HG02588 (cell line): Measurements from ENCODE around the gene SLC2A4RG.

Experiments
- ATAC-seq: cut with Tn5 transposase; IDR thresholded peaks from one replicate; pipeline ENCODE4 v1.9.1; 2021; ENCODE audit warnings: mild to moderate bottlenecking, moderate library complexity; ENCODE audit not compliant: unreplicated experiment

The SLC2A4RG gene

DNA sequence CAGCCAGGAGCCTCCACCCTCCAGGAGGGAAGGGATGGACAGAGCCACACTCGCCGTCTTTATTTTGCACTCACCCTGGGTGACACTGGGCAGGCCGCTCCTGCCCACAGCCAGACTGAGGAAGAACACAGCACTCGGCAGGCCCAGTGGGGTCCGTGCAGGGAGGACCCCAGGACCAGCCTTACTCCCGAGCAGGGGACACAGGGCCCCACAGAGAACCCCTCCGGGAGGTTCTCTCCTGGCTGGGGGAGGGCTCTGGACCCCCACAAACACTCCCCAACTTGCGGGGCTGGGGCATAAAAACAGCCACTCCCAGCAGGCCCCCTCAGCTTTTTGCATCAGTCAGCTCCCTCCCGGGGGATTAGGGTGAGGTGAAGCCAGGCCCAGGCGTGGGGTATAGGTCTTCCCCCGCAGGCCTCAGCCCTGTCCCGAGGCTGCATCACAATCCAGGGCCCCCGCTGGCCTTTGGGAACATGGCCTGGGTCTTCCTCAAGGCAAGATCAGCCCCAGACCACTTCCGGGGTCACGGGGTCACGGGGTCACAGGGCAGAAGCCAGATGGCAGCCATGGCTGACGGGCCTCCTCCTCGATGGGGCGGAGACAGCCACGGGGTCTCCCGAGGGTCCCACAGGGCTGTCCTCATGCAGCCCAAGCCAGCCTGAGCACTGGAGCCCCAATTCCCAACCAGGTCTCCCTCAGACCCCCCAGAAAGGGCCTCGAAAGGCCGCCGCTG is 39.9 kb upstream of the SLC2A4RG start:
- ATAC-seq, result no peak

DNA sequence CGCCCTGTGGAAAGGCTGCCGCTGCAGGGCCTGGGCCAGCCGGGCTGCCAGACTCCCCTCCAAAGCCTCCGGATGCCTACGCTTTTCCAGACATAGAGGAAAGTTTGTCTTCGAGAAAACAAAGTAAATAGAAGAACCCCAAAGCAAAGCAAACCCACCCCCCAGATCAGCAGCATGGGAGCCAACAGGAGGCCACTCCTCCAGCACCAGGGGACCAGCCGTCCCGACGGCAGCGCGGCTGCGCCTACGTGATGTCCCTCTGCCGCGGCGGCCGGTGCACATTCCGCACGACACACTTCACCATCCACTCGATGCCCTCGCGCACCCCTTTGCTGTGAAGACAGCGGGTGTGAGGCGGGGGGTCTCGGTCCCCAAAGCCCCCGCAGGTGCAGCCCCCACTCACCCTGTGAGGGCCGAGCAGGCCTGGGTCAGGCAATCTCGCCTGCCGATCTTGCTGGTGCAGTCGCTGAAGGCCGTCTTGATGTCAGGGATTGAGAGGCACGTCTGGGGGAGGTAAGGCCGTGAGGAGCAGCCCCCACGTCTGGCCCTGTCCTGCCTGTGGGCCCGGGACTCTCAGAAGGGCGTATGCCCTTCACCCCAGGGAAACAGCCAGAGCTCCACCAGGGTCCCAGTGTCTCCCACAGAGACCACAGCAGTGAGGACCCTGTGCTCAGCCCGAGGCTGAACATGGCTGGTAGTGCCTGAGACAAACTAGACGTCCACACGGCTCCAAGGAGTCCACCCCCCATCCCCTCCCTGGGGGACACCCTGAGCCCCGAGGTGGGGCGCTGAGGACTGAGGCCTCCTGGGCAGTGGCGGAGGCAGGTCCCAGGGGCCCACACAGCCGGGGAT is 39.2 kb upstream of the SLC2A4RG start:
- no peak for ATAC-seq

DNA sequence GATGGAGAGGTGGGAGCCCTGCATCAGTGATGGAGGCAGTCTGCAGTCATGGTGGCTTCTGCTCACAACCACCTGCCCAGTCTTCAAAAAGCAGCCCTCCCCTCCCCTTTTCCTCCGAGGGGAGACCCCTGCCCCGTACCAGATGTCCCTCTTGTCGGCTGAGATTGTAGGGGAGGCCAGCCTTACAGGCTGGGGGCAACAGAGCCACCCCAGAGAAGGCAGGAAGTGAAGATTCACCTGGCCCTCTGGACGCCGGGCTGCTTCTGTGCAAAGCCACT is 38.6 kb upstream of the SLC2A4RG start:
- ATAC-seq, result no peak

DNA sequence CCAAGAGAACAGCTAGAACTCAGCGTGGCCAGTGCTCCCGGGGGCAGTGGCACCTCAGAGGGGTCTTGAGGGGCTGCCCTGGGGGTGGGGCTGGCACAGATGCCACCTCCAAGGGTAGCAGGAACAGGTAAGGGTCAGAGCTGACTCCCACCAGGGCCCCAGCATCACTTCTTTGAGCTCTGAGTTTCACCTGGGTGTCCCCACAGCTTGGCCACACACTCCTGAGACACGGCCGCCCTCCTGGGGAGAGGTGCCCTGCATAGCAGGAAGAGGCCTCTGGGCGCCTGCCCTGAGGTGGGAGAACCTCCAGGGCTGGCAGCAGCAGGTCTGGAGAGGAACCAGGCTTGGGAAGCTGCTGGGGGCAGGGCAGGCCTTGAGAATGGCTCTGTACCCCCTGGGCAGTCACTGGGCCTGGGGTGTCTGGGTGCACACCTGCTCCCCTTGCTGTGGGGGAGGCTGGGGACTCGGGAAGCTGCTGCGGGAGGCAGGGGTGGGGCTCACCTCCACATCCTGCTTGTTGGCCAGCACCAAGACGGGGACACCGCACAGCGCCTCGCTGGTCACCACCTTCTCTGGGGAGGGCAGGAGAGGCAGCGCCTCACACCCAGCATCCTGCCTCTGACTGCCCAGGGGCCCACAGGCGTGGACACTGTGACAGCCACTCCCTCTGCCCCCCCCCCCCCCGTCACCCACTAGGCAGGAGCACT is 38.1 kb upstream of the SLC2A4RG start:
- ATAC-seq, result no peak

DNA sequence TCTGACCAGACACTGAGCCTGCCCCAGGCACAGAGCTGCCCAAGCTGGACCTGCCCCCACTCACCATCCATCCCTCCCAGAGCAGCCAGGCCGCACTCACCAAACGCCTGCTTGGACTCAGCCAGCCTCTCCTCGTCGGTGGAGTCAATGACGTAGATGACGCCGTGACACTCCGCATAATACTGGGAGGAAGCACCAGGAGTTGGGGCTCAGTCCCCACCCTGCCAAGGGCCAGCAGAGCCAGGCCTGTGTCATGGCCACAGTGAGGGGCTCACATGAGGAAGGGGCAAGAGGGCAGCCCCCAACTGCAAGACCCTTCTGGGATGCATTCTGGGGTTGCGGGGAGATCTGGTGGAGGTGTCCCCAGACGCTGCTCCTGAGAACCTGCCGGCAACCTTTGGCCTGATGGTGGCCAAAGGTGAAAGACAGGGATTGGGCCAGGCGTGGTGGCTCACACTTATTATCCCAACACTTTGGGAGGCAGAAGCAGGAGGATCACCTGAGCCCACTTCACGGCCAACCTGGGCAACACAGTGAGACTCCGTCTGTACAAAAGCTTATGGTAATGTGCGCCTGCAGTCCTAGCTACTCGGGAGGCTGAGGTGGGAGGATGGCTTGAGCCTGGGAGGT is 37.4 kb upstream of the SLC2A4RG start:
- no peak for ATAC-seq

DNA sequence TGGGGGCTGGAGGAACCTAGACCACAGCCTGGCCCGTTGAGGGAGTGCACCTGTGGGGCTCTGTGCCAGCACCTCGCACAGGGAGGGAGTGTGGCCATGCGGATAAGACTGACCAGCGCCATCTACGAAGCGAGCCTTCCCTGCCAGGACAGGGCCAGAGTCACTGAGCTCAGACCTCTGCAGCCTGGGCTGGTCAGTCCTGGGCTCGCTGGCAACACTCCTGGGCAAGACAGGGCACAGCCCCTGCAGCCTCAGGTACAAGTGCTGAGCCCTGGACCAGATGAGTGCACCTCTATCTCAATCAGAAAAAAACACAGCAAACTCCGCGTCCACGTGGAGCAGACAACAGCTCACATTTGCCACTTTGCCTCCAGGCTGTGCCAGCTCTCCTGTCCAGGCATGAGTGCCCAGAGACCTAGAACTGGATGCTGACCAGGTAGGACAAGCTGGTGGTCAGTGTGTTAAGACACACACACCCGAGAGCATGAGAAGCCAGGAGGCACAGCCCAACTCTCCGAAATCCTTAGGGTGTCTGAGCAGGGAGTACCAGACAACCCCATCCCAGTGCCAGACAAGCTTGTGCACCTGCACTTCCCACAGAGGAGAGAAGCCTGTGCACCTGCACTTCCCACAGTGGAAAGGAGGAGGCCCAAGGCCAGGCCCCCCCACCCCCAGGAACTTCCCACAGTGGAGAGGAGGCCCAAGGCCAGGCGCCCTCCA is 36.7 kb upstream of the SLC2A4RG start:
- no peak for ATAC-seq

DNA sequence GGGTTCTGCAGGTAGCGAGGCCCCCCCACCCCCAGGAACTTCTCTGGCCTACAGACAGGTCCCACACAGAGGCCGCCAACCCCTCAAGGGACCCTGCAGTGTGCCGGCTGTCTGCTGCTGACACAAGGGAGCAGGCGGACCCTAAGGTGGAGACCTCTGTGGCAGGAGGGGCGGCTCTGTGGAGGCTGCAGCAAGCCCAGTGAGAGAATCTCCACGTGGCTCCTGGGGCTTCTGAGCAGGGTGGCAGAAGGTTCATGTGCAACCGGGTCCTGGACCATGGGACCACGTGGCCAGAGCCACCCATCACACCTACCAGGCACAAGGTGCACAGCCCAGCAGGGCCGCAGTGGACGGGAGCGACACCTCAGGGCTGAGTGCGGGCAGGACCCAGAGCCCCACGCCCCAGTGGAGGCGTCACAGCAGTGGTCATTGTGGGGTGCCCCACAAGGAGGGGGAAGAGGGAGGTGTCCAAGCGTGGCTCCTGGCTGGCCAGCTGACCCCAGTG is 36.1 kb upstream of the SLC2A4RG start:
- ATAC-seq, result no peak

DNA sequence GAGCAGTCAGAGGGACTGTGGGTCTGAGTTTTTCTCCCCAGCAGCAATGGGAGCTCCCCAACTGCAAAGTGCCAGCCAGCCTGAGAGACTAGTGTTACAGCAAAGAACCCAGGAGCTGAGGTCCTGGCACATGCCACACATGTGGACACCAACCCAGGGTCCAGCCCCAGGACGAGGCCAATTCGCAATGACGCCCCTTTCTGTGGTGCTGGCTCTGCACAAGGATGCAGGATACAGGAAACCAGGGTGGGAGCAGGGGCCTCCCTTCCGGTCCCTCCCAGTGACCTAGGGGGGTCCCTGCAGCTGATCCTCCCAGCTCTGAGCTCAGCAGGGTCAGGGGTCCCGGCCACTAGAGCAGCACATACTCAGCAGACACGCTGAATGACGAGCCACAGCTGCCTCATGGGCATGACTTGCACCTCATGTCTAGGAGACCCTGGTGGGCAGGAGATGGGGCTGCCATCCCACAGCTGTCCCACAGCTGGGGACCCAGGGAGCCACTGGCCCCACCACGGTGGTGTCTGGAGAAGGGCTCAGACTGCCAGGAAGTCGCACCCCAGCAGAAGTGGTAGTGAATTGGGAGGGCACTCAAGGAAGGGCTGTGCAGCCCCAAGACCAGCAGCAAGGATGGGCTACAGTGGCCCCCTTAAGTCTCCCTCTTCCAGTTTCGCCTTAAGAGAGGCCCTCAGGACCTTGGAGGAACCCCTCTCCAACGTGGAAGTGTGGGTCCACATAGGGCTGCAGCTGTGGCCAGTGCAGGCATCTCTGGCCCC is 35.4 kb upstream of the SLC2A4RG start:
- ATAC-seq, result no peak

DNA sequence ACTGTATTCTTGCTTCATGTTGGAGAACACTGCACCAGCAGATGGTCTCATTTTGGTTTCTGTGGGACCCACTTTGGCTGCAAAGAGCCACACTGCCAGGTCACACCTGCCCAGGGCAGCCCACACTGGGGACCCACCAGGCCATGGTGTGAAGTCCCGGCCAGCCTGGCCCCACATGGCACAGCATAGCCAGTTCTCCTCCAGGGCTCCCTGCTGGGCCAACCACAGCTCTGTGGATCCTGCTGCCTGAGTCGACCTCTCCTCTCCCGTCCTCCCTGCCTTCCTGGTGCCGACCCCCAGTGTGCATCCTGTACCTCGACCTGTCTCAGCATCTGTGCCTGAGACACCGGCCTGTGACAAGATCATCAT is 34.8 kb upstream of the SLC2A4RG start:
- ATAC-seq, result no peak

DNA sequence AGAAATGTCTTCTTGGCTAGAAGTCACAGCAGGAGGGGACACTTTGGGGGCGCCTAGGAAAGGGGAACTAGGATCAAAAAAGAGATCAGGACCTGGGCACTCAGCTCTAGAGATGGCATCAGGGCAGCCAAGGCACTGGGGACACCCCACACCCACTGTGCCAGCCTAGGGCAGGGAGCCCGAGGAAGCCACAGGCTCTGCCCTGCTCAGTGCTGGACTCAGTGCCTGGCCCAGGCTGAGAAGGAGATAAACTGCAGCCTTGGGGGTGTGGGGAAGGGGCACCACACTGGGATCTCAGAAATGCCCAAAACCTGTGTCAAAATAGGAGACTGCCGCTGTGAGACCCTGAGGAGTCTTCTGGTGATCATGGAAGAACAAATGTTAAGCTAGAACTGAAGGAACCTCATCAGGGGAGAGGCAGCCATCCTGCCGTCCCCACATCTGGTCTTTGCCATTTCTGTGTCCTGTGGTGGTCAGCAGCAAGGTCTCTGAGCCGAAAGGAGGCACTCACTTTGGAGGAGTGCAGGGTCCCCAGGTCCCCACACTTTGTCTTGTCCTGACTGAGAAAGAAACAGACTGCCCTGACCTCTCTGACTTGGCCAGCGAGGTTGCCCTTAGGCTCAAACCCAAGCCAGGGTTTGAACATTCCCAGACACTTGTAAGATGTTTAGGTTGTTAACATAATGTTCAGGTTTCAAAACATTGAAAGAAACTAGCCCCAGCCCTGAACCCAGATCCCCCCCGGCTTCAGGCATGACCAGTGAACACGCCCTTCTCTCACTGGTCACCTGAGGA is 34.1 kb upstream of the SLC2A4RG start:
- ATAC-seq, result no peak

DNA sequence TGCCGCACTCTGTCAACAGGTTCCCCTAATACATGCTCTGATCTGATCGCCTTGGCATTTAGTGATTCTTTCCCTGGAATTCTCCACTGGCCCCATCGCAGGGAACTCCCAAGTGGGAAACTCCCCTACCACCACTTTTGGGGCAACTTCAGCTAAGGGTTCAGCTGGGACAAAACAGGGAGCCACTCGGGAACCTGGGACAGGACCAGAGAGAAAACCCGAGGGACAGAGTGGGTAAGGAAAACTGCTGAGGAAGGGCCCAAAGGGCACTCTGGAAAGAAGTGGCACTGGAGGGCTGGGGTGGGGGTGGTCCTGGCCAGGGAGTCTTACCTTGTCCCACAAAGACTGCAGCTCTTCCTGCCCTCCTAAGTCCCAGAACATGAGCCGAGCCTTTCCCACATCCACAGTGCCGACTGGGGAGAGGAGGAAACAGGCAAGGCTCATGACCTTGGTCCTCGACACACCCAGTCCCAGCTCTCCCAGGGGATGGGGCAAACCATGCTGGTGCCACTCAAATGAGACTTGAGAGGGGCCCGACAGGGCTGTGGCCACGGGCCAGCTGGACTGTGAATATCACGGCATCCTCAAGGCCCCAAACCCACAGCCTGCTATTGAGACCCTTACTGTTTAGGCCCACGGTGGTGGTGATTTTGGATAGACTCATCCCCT is 33.4 kb upstream of the SLC2A4RG start:
- no peak for ATAC-seq

DNA sequence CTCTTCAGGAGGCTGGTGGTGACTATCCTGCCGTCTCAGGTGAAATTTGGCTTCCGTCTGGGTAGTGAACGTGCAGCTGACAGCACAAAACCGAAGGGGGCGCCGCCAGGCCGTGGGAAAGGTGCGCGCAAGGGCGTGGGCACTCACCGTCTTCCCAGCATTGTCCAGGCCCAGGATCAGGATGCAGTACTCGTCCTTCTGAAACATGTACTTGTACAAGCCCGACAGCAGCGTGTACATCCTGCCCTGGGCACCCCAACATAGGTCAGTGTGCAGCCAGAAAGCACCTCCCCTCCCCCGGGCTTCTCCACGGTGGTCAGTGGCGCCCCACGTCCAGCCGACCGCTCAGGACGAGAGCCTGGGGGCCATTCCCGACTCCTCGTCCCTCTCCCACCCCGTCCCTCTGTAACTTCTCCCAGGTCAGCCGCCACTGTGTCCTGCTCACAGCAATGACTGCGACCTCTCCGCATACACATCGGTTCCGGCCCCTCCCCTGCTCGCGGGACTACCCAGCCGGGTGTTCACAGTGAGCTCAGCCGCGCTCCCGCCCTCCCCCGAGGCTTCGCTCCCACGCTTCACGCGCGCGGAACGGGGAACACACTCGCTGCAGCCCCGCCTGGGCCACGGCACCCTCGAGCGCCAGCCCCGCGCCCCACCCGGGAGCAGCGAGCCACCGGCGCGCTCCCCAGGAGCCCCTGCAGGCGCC is 32.6 kb upstream of the SLC2A4RG start:
- peak; percentile 16 for ATAC-seq

DNA sequence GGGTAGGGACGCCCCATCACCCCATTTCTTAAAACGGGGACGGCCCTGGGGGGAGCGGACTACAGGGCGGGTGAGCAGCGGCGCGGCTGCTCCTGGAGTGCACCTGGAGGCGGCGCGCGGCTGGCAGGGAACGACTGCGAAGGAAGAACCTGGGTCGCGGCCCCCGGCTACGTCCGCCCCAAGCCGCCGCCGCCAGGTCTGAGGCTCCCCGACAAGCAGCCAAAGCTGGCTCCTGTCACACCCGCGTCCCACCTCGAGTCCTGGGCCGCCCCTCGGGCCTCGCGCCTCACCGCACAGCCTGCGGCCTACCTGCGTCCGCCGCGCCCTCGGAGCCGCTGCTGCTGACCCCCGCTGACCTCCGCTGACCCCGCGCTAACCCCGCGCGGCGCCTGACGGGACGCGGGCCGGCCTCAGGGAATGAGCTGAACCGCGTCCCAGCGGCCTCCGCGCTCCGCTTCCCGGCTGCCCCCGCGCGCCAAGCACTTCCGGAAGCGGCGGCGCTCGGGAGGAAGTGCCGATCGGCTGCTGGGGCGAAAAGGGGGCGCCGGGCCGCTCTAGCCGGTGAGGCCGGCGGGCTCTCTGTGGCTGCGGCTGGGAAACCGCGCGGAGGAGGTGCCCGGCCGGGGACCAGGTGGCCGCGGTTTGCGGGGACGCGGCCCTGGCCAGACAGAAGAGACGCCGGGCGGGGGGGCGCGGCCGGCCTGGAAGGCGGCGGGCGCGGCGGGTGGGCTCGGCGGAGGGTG is 31.8 kb upstream of the SLC2A4RG start, which contains the start of the genes ARFRP1 and ZGPAT:
Gene ARFRP1 (minus strand): TSS at position 419 of the 743 bp plus-strand sequence. CDS start 885 bp downstream, outside the sequence.
Gene ZGPAT (plus strand): TSS at position 482 of the 743 bp plus-strand sequence. CDS start 542 bp downstream, outside the sequence.
- peak; percentile 67 for ATAC-seq

DNA sequence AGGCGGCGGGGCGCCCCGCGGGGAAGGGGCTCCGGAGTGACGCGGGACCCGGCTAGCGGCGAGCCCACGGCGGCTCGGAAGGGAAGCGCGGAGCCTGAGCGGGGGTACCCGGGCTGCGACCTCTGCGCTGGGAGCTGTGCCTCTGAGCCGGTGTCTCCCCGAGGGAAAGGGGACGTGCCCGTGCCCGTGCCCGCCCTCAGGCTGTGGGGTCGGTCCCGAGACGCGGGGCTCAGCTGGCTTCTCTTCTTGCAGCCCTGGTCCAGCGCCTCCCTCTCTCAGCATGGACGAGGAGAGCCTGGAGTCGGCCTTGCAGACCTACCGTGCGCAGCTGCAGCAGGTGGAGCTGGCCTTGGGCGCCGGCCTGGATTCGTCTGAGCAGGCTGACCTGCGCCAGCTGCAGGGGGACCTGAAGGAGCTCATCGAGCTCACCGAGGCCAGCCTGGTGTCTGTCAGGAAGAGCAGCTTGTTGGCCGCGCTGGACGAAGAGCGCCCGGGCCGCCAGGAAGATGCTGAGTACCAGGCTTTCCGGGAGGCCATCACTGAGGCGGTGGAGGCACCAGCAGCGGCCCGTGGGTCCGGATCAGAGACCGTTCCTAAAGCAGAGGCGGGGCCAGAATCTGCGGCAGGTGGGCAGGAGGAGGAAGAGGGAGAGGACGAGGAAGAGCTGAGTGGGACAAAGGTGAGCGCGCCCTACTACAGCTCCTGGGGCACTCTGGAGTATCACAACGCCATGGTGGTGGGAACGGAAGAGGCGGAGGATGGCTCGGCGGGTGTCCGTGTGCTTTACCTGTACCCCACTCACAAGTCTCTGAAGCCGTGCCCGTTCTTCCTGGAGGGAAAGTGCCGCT is 31.1 kb upstream of the SLC2A4RG start:
- peak; percentile 21 for ATAC-seq

DNA sequence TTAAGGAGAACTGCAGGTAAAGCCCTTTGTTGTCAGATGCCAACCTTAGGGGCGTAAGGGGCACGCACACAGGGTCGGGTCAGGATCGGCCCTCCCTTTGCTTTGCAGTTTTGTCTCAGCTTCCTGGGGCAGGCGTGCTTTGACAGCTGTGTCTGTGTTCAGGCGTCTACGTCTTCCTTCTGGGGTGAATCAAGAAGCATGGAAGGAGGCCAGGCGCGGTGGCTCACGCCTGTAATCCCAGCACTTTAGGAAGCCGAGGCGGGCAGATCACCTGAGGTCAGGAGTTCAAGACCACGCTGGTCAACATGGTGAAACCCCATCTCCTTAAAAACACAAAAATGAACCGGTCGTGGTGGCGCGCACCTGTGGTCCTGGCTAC is 30.4 kb upstream of the SLC2A4RG start:
- ATAC-seq, result no peak

DNA sequence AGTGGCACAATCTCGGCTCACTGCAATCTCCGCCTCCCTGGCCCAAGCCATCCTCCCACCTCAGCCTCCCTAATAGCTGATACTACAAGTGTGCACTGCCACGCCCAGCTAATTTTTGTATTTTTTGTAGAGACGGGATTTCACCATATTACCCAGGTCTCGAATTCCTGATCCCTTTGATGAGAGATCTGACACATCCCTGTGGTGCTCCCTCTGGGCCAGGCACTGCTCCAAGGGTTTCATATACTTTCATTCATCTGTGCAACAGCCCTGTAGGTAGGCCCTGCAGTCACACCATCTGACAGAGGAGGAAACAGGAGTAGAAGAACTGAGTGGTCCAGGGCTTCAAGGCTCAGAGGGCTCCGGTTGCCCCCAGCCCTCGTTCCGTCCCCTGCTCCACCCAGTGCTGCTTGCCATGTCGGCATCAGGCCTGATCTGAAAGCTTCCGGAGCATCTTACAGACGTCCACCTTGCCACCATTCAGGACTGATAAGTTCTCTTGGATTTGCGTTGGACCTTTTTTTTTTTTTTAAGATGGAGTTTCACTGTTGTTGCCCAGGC is 28.4 kb upstream of the SLC2A4RG start:
- ATAC-seq, result no peak
